Inflammatory macrophage treated with lipopolysaccharide for 1 hour (primary cell): ENCODE measurements around the gene ZNF226.
A peak's percentile ranks its signal among the peaks of the same experiment; 100 is the strongest.
"Not testable (repeated sequence)": the region's sequence is repeated elsewhere in the genome, so short reads cannot be mapped to it uniquely, and the experiment has no call there.

Experiments
- DNase-seq, 2 donors: peaks; one replicate each; pipeline ENCODE4 v3.0.0-alpha.2; 2020 to 2022

The ZNF226 gene

DNA sequence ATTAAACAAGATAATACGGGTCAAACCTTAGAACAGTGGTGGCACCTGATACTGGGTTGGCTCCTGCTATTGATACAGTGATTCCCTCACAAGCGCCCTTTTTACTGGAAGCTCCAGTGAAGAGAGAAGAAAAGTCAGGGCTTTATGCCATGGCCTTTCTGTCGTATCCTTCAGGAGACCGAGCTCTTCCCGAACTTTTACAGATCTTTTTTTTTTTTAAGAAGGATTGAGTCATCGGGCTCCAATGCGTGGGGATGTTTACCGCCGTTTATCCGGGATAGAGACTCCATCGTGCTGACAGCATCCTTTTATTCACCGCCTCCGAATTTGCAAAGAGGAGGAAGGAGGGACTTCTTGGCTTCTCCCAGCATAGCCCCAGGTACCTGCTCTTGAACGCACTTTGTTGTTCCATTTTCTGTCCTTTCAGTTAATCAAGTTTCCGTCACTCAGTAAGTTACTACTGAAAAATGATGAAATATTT lies 48.0 kb downstream of the ZNF226 start:
- peak; percentile 9 to 13 for DNase-seq

DNA sequence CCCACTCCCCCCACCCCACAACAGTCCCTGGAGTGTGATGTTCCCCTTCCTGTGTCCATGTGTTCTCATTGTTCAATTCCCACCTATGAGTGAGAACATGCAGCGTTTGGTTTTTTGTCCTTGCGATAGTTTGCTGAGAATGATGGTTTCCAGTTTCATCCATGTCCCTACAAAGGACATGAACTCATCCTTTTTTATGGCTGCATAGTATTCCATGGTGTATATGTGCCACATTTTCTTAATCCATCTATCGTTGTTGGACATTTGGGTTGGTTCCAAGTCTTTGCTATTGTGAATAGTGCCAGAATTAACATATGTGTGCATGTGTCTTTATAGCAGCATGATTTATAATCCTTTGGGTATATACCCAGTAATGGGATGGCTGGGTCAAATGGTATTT lies 55.0 kb downstream of the ZNF226 start:
- not testable (repeated sequence) for DNase-seq

DNA sequence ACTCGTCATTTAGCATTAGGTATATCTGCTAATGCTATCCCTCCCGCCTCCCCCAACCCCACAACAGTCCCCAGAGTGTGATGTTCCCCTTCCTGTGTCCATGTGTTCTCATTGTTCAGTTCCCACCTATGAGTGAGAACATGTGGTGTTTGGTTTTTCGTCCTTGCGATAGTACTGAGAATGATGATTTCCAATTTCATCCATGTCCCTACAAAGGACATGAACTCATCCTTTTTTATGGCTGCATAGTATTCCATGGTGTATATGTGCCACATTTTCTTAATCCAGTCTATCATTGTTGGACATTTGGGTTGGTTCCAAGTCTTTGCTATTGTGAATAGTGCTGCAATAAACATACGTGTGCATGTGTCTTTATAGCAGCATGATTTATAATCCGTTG lies 55.9 kb downstream of the ZNF226 start:
- DNase-seq: not testable (repeated sequence)

DNA sequence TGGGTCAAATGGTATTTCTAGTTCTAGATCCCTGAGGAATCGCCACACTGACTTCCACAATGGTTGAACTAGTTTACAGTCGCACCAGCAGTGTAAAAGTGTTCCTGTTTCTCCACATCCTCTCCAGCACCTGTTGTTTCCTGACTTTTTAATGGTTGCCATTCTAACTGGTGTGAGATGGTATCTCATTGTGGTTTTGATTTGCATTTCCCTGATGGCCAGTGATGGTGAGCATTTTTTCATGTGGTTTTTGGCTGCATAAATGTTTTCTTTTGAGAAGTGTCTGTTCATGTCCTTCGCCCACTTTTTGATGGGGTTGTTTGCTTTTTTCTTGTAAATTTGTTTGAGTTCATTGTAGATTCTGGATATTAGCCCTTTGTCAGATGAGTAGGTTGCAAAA lies 56.4 kb downstream of the ZNF226 start:
- DNase-seq: not testable (repeated sequence)
